Right lobe of liver (tissue), 6 donors: ENCODE data around the gene ARHGAP22. TPM values are rescaled to one million over a fixed set of nuclear protein-coding genes. Genes with fewer than 3 reads are reported as not detected.

Experiments
- ATAC-seq, 4 donors: fragments of 200-7000 bp; cut with Tn5 transposase; one replicate each; pipeline ENCODE4 v1.9.1; 2020; ENCODE audit warnings: mild to moderate bottlenecking in 4 of 4, moderate library complexity in 4 of 4
- DNase-seq, 3 donors: peaks; one replicate each; pipeline ENCODE4 v3.0.0-alpha.2; 2020
- H3K27ac ChIP-seq, 3 donors: fragments of 200-600 bp; one replicate each; pipeline ENCODE4 v1.8.0; 2022
- H3K27me3 ChIP-seq, 2 donors: fragments of 200-600 bp; one replicate each; pipeline ENCODE4 v1.8.0; 2022
- H3K36me3 ChIP-seq, 4 donors: fragments of 200-600 bp; sonication (generic) in 1 of 4; one replicate each; pipeline versions ENCODE4 v1.5.1 to v1.8.0; 2017 to 2022; ENCODE audit warnings: control low read depth in 1 of 4
- H3K4me1 ChIP-seq, 4 donors: fragments of 200-600 bp; sonication (generic) in 1 of 4; one replicate each; pipeline versions ENCODE4 v1.5.1 to v1.8.0; 2017 to 2022; ENCODE audit warnings: control low read depth in 1 of 4
- H3K4me3 ChIP-seq, 3 donors: fragments of 200-600 bp; one replicate each; pipeline ENCODE4 v1.8.0; 2022
- H3K9me3 ChIP-seq, 4 donors: fragments of 200-600 bp; sonication (generic) in 1 of 4; one replicate each; pipeline versions ENCODE4 v1.5.1 to v1.8.0; 2017 to 2022; ENCODE audit warnings: control low read depth in 1 of 4
- POLR2A ChIP-seq: fragments of 450-650 bp; IDR thresholded peaks from one replicate; pipeline ENCODE4 v1.6.1; 2017; ENCODE audit warnings: antibody characterized with exemption, mild to moderate bottlenecking
- WGBS: methylation state at CpG from one replicate; pipeline ENCODE4 v1.1.6; 2018; ENCODE audit warnings: low coverage, low lambda C conversion rate; ENCODE audit not compliant: insufficient coverage; ENCODE audit errors: missing lambda C conversion rate; 5-methylcytosine and 5-hydroxymethylcytosine counted together
- intact Hi-C, 2 donors: fragments of 100-400 bp; cut with DNase I; formaldehyde crosslinking; loops; one replicate each; pipeline versions ENCODE4 v1.11.2 to v1.14.1; 2022
- total RNA-seq, 6 experiments: library from RNA; depleted of rRNA in 2 of 6; stranded (reverse); fragments of >200 nt in 2 of 6; fragmentation: NEBNext Ultra II Directional in 3 of 6; extraction: Animal tissue kit (Norgen Biotek cat#: 25700) in 3 of 6; gene quantifications; one replicate each; pipeline versions ENCODE4 v1.1.0 to v1.2.4, GENCODE V29; 2016 to 2023
- TF ChIP-seq, protein P1 (sequence below), 4 donors: fragments of 200-600 bp in 3 of 4; fragments of 450-650 bp in 1 of 4; IDR thresholded peaks; one replicate each; pipeline versions ENCODE4 v1.5.1 to v1.8.0; 2016 to 2022; ENCODE audit warnings: antibody characterized with exemption in 4 of 4, mild to moderate bottlenecking in 2 of 4
- donor health status: DM: no; HTN: yes; CAD: no.
- donor health status: DM: no; HTN: no; CAD: no.
- donor health status: DM: no; HTN: no; CAD: no.
- donor health status: DM: no; HTN: yes; CAD: no.
- donor health status: DM: no; HTN: yes; CAD: no.

The ARHGAP22 gene
- total RNA-seq, 6 experiments from 2014 or later: 0.22 to 3.6 (median 0.64) TPM

GRCh38 chr10:48564466-48565160 lies 40.3 kb downstream of the ARHGAP22 start:
- intact Hi-C loops: no loop called here
- ATAC-seq (no peak), DNase-seq (no peak)
- WGBS: 37% methylated on average over 7 of the region's 9 CpGs
- Histone ChIP-seq H3K4me1 (no peaks in the 10 kb centered on the region), H3K4me3 (no peak overlapping the region), H3K27me3 (no peaks in the 10 kb centered on the region), H3K36me3 (no peaks in the 10 kb centered on the region), H3K27ac (no peak overlapping the region), H3K9me3 (no peaks in the 10 kb centered on the region)
- no peak for TF ChIP-seq POLR2A
- TF ChIP-seq, protein P1, sequence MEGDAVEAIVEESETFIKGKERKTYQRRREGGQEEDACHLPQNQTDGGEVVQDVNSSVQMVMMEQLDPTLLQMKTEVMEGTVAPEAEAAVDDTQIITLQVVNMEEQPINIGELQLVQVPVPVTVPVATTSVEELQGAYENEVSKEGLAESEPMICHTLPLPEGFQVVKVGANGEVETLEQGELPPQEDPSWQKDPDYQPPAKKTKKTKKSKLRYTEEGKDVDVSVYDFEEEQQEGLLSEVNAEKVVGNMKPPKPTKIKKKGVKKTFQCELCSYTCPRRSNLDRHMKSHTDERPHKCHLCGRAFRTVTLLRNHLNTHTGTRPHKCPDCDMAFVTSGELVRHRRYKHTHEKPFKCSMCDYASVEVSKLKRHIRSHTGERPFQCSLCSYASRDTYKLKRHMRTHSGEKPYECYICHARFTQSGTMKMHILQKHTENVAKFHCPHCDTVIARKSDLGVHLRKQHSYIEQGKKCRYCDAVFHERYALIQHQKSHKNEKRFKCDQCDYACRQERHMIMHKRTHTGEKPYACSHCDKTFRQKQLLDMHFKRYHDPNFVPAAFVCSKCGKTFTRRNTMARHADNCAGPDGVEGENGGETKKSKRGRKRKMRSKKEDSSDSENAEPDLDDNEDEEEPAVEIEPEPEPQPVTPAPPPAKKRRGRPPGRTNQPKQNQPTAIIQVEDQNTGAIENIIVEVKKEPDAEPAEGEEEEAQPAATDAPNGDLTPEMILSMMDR (IDR thresholded peaks at IDR 0.05): no peak

- no peak for TF ChIP-seq POLR2A
- TF ChIP-seq, protein P1 (IDR thresholded peaks at IDR 0.05): no peak
- H3K4me3 ChIP-seq: no peak overlapping the region
- no peaks in the 10 kb centered on the region for H3K27me3 ChIP-seq
- 31% methylated on average over 2 of the region's 5 CpGs for WGBS
- H3K27ac ChIP-seq: no peak overlapping the region
- H3K36me3 ChIP-seq: no peaks in the 10 kb centered on the region
- no peaks in the 10 kb centered on the region for H3K9me3 ChIP-seq
- H3K4me1 ChIP-seq: no peaks in the 10 kb centered on the region
- intact Hi-C loops: loop anchor here (10.0 kb wide), 1 partner anchor 97 kb away; no protein-coding TSS in a partner anchor
- DNase-seq (no peak), ATAC-seq (no peak)
Observed at GRCh38 chr10:48557511-48558123, 47.3 kb downstream of the ARHGAP22 start.

- no peaks in the 10 kb centered on the region for H3K36me3 ChIP-seq
- no peaks in the 10 kb centered on the region for H3K4me1 ChIP-seq
- no peak for ATAC-seq
- DNase-seq: no peak
- H3K4me3 ChIP-seq: no peak overlapping the region
- H3K9me3 ChIP-seq: no peaks in the 10 kb centered on the region
- no peaks in the 10 kb centered on the region for H3K27me3 ChIP-seq
- H3K27ac ChIP-seq: no peak overlapping the region
- intact Hi-C loops: loop anchor here (10.0 kb wide), 1 partner anchor 98 kb away; no protein-coding TSS in a partner anchor
- WGBS: 87% methylated on average over 3 of the region's 6 CpGs
- TF ChIP-seq, protein P1 (IDR thresholded peaks at IDR 0.05): no peak
- no peak for TF ChIP-seq POLR2A
Observed at GRCh38 chr10:48556713-48557112, 48.2 kb downstream of the ARHGAP22 start.

- Histone ChIP-seq H3K4me3 (no peak overlapping the region), H3K36me3 (no peaks in the 10 kb centered on the region), H3K27me3 (no peaks in the 10 kb centered on the region), H3K27ac (no peak overlapping the region), H3K4me1 (no peaks in the 10 kb centered on the region), H3K9me3 (no peaks in the 10 kb centered on the region)
- ATAC-seq (no peak), DNase-seq (no peak)
- 71% methylated on average over 1 of the region's 5 CpGs for WGBS
- intact Hi-C loops: loop anchor here (10.0 kb wide), 1 partner anchor 99 kb away; no protein-coding TSS in a partner anchor
- no peak for TF ChIP-seq POLR2A
Observed at GRCh38 chr10:48556065-48556464, 48.8 kb downstream of the ARHGAP22 start.
